CD4-positive, alpha-beta T cell treated with Interleukin-2 at 100 ng/mL for 4 hours (primary cell): Measurements from ENCODE around the gene NKD2.
"Not testable (repeated sequence)": the region's sequence is repeated elsewhere in the genome, so short reads cannot be mapped to it uniquely, and the experiment has no call there.

Experiments used
- DNase-seq: peaks from one replicate; pipeline ENCODE4 v3.0.0-alpha.2; 2020; ENCODE audit warnings: low spot score

NKD2 gene

GRCh38 chr5:1058083-1058945, 49.7 kb downstream of the NKD2 start:
- DNase-seq = no peak

DNA sequence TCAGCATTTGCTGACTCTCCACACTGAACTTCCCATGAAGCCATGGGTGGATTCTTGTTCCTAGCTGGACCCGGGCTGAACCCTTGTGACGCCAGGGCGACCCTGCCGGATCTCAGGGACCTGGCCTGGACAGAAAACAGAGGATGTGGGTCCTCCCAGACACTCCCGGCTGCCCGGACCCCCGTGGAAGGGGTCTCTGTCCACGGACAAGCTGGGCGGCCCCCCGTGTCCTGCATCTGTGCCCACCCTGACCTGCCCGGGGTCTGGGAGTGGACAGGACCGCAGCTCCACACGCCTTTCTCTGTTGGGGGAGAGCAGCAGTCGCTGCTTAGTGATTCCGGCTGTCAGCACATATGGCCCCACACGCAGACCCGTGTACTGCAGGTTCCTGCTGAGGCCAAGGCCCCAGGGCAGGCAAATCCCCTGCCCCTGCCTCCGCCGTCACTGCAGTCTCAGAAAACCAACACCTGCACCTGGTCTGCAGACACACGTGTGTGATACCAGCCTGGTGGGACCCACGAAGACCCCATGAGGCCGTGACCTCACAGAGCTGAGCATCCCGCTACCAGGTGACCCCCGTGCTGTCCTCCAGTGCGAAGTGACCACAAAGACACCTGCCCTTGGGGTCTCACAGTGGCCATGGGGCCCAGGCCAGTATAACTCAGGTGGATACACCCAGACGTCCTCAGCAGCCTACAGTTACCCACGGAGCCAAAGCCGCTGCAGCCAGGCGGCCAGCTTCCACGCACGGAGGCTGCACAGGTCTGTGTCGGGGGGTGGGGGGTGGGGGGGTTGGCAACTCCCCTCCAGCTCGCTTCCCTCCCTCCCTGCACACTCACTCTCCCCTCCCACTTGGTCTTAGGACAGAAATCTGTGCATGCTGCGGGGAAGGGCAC, 50.6 kb downstream of the NKD2 start:
- no peak for DNase-seq

DNA sequence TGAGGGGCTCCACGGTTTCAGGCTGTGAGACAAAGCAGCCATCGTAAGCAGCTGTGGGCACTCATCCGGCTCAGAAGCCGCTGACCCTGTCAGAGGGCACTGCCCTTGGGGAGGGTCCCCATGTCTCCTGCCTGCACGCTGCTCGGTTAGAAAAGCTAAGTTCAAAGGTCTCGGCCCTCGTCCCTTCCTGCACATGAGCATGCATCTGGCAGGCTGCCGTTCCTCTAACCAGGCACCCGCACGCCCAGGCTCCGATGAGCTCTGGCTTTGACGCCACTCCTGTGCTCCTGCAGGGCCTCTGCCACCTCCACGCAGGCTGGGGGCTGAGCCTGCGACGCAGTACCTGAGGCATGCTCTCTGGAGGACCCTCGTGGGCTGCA, 51.3 kb downstream of the NKD2 start:
- DNase-seq = no peak

GRCh38 chr5:1060535-1060981, 52.0 kb downstream of the NKD2 start:
- no peak for DNase-seq

DNA sequence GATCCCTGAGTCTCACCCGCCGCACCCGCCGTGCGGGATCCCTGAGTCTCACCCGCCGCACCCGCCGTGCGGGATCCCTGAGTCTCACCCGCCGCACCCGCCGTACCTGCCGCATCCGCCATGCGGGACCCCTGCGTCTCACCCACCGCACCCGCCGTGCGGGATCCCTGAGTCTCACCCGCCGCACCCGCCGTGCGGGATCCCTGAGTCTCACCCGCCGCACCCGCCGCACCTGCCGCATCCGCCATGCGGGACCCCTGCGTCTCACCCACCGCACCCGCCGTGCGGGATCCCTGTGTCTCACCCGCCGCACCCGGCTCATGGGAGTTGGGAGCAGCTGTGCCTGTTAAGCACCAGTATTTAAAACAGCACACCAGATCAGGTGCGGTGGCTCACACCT, 52.7 kb downstream of the NKD2 start:
- not testable (repeated sequence) for DNase-seq

- DNase-seq = no peak
These were observed 53.3 kb downstream of the NKD2 start for GRCh38 chr5:1061916-1062315.

- no peak for DNase-seq
These were observed 54.4 kb downstream of the NKD2 start for GRCh38 chr5:1062761-1063568.

GRCh38 chr5:1063661-1064382, 55.2 kb downstream of the NKD2 start:
- DNase-seq = no peak

- no peak for DNase-seq
These were observed 56.0 kb downstream of the NKD2 start for GRCh38 chr5:1064383-1065142.

DNA sequence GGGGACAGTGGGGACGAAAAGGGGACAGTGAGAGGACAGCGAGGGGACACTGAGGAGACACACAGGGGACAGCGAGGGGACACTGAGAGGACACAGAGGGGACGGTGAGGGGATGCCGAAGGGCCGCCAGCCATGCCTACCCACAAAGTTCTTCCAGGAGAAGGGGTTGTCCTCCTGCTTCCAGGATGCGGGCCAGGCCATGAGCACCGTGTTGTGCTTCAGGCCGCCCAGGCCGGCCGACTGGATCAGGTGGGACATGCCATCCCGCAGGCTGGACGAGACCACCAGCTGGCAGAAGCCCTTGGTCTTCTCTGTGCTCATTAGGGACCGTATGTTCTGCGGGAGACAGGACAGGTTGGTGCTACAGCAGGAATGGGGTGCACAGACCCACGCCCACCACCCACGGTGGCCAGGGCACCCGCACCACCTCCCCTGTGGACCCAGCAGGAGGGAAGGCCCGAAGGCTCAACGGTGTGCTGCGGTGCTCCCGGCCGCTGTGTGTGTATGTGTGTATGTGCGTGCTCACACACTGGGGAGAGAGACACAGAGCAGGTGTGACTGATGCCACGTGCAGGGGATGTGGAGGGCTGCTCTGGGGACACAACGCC, 56.6 kb downstream of the NKD2 start:
- no peak for DNase-seq

GRCh38 chr5:1065891-1066650, 57.5 kb downstream of the NKD2 start:
- no peak for DNase-seq

DNA sequence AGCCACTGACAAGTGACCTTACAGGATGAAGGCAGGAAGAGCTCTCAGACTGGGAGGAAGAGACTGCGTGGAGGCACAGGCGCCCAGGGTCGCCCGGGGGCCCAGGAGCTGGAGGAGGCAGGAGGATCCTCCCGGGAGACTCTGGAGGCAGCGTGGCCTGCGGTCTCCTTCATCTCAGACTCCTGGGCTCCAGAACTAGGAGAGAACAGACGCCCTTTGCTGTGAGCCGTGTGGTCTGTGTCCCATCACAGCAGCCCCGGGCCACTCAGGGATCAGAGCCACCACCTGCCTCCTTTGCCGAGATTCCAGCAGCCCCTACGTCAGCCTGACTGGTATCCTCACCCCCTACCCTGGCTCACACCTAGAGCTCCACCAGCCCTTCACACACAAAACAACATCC, 58.1 kb downstream of the NKD2 start:
- no peak for DNase-seq

GRCh38 chr5:1067141-1068121, 58.8 kb downstream of the NKD2 start:
- no peak for DNase-seq

- no peak for DNase-seq
These were observed 59.7 kb downstream of the NKD2 start for GRCh38 chr5:1068204-1068894.

DNA sequence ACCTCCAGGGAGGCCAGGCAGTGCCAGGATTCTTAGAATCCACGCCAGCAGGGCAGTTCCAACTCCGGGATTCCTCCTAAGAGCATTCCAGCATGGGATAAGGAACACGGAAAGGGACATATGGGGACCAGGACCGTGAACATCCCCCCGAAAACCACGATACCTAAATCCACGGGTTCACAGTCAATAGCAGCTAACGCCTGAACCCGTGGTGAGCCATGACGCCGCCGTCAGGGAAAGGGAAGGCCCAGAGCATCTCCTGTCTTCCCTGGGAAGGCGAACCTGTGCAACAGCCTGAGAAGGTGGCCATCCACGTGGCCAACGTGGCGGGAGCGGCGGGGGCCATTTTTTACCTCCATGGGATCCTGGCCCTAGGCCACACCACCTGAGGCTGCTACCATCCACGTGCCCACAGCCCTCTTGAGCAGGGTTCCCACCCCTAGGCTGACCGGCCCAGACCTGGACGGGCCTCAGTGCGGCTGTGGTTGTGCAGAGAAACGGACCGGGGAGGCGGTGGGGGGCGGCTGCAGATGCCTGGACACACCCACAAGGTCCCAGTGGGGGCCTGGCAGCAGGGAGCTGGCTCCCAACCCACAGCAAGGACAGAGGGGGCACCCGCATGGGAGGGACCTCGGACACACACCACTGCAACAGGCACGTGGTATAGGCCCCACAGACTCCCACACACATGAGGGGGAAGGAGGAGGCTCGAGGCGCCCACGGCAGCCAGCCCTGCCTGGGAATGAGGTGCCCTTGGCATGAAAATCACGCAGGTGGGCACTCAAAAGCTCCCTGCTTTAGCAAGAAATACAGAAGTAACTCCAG, 60.5 kb downstream of the NKD2 start:
- no peak for DNase-seq

DNA sequence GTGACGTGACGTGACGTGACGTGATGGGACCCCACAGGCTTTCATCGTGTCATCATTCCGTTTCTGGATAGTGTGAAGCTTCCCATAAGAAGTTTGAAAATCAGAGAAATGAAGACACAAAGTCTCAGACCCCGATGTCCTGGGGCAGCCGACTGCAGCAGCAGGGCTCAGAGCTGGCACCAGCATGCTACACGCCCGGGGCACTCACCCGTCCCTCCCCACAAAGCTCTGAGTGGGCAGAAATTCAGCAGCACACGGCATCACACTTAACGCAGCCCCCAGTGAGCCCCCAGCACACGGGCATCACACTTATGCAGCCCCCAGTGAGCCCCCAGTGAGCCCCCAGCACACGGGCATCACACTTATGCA, 61.1 kb downstream of the NKD2 start:
- no peak for DNase-seq
